Measurements from ENCODE around the gene KAZN.

Gene KAZN

GRCh38 chr1:14970115-14970798, 371.8 kb downstream of the KAZN start:
- DNase-seq: peak; percentile 86

GRCh38 chr1:14970799-14971141, 372.3 kb downstream of the KAZN start:
- DNase-seq: no peak

- no peak for DNase-seq
These were observed 372.7 kb downstream of the KAZN start for GRCh38 chr1:14971221-14971620.

GRCh38 chr1:14972107-14972506, 373.6 kb downstream of the KAZN start:
- DNase-seq: no peak

GRCh38 chr1:14973773-14974172, 375.3 kb downstream of the KAZN start:
- no peak for DNase-seq

- DNase-seq: no peak
These were observed 375.9 kb downstream of the KAZN start for GRCh38 chr1:14974361-14974760.

- no peak for DNase-seq
These were observed 376.6 kb downstream of the KAZN start for GRCh38 chr1:14975119-14975518.

- DNase-seq: no peak
These were observed 377.8 kb downstream of the KAZN start for GRCh38 chr1:14976256-14976655.

- no peak for DNase-seq
These were observed 378.9 kb downstream of the KAZN start for GRCh38 chr1:14977338-14977931.

- DNase-seq: no peak
These were observed 382.2 kb downstream of the KAZN start for GRCh38 chr1:14980621-14981218.

- DNase-seq: no peak
These were observed 383.5 kb downstream of the KAZN start for GRCh38 chr1:14982029-14982428.

- no peak for DNase-seq
These were observed 384.8 kb downstream of the KAZN start for GRCh38 chr1:14983277-14983676.

- no peak for DNase-seq
These were observed 387.7 kb downstream of the KAZN start for GRCh38 chr1:14986168-14986567.

- DNase-seq: no peak
These were observed 389.5 kb downstream of the KAZN start for GRCh38 chr1:14987829-14988603.

GRCh38 chr1:14988636-14989035, 390.2 kb downstream of the KAZN start:
- no peak for DNase-seq

GRCh38 chr1:14989931-14990728, 391.6 kb downstream of the KAZN start:
- no peak for DNase-seq

- DNase-seq: no peak
These were observed 394.9 kb downstream of the KAZN start for GRCh38 chr1:14993414-14993813.

- DNase-seq: no peak
These were observed 395.7 kb downstream of the KAZN start for GRCh38 chr1:14994148-14994547.

- no peak for DNase-seq
These were observed 396.5 kb downstream of the KAZN start for GRCh38 chr1:14994841-14995437.

GRCh38 chr1:14996133-14997050, 397.9 kb downstream of the KAZN start:
- peak; percentile 24 for DNase-seq

GRCh38 chr1:14997646-14998276, 399.3 kb downstream of the KAZN start:
- DNase-seq: no peak
